OCI-LY1 (cell line): ENCODE results near the gene MLLT1.
"Not testable (repeated sequence)": the region's sequence is repeated elsewhere in the genome, so short reads cannot be mapped to it uniquely, and the experiment has no call there.

Source experiments
- H2AFZ ChIP-seq: fragments of 200-600 bp; sonication (generic), shearing (Covaris generic); 2 replicates; pipeline ENCODE4 v1.6.0; 2014; ENCODE audit warnings: antibody characterized with exemption, mild to moderate bottlenecking, low read length
- H3F3A ChIP-seq: fragments of 200-600 bp; sonication (generic), shearing (Covaris generic); 2 replicates; pipeline ENCODE4 v1.6.0; 2014; ENCODE audit warnings: mild to moderate bottlenecking, antibody characterized with exemption, low read length, moderate library complexity; ENCODE audit not compliant: insufficient read depth
- H3K27ac ChIP-seq: fragments of 200-600 bp; sonication (generic); 2 replicates; pipeline ENCODE4 v1.5.1; 2014; ENCODE audit warnings: low read length, mixed run types, mild to moderate bottlenecking, low read depth; ENCODE audit not compliant: poor library complexity, severe bottlenecking
- H3K27me3 ChIP-seq: fragments of 200-600 bp; sonication (generic); 2 replicates; pipeline ENCODE4 v1.6.0; 2014; ENCODE audit warnings: antibody characterized with exemption, mild to moderate bottlenecking, low read length, moderate library complexity; ENCODE audit not compliant: insufficient read depth
- H3K36me3 ChIP-seq: fragments of 200-600 bp; sonication (generic); 2 replicates; pipeline ENCODE4 v1.6.1; 2014; ENCODE audit warnings: mild to moderate bottlenecking, antibody characterized with exemption, low read length, moderate library complexity, mixed read lengths; ENCODE audit not compliant: insufficient read depth
- H3K4me1 ChIP-seq: fragments of 200-600 bp; sonication (generic); 2 replicates; pipeline ENCODE4 v1.5.1; 2014; ENCODE audit warnings: mild to moderate bottlenecking, low read length, moderate library complexity; ENCODE audit not compliant: insufficient read depth, severe bottlenecking
- H3K4me2 ChIP-seq: fragments of 200-600 bp; sonication (generic), shearing (Covaris generic); 2 replicates; pipeline ENCODE4 v1.6.1; 2014; ENCODE audit warnings: low read length
- H3K4me3 ChIP-seq: fragments of 200-600 bp; sonication (generic); 2 replicates; pipeline ENCODE4 v1.5.1; 2014; ENCODE audit warnings: low read length, low read depth, mild to moderate bottlenecking, mixed read lengths; ENCODE audit not compliant: poor library complexity, severe bottlenecking
- H3K79me2 ChIP-seq: fragments of 200-600 bp; shearing (Covaris generic); 2 replicates; pipeline ENCODE4 v1.6.1; 2016; ENCODE audit warnings: mixed run types, low read length, mixed read lengths; ENCODE audit not compliant: insufficient read depth
- H3K9ac ChIP-seq: fragments of 200-600 bp; sonication (generic), shearing (Covaris generic); 2 replicates; pipeline ENCODE4 v1.6.1; 2014; ENCODE audit warnings: mild to moderate bottlenecking, low read length, mixed read lengths
- H3K9me2 ChIP-seq: fragments of 200-600 bp; sonication (generic), shearing (Covaris generic); 2 replicates; pipeline ENCODE4 v1.6.1; 2014; ENCODE audit warnings: low read depth, mild to moderate bottlenecking, low read length, mixed read lengths
- H3K9me3 ChIP-seq: fragments of 200-600 bp; shearing (Covaris generic); 2 replicates; pipeline ENCODE4 v1.6.1; 2014; ENCODE audit warnings: low read length, mixed read lengths
- H4K20me1 ChIP-seq: fragments of 200-600 bp; sonication (generic), shearing (Covaris generic); 2 replicates; pipeline ENCODE4 v1.6.0; 2016; ENCODE audit warnings: mild to moderate bottlenecking, low read length; ENCODE audit not compliant: insufficient read depth
- CTCF ChIP-seq: fragments of 200-600 bp; sonication (generic), shearing (Covaris generic); IDR thresholded peaks from 2 replicates; pipeline ENCODE4 v1.5.1; 2017; ENCODE audit warnings: mild to moderate bottlenecking, antibody characterized with exemption, low read length, moderate library complexity, mixed read lengths
- EZH2 ChIP-seq: fragments of 200-600 bp; sonication (generic), shearing (Covaris generic); IDR thresholded peaks from 2 replicates; pipeline ENCODE4 v1.8.0; 2017; ENCODE audit warnings: borderline replicate concordance, mixed run types, mild to moderate bottlenecking, antibody characterized with exemption, low read length, moderate library complexity, mixed read lengths

MLLT1 gene

GRCh38 chr19:6288737-6289136 is 9.0 kb upstream of the MLLT1 start:
- H3K9me3 ChIP-seq = peaks cover 37% of the 10 kb centered on the region
- H3K4me3 ChIP-seq = no peak overlapping the region
- no peaks in the 10 kb centered on the region for H3K27me3 ChIP-seq
- no peaks in the 10 kb centered on the region for H3K4me1 ChIP-seq
- no peaks in the 10 kb centered on the region for H3K9me2 ChIP-seq
- no peak overlapping the region for H3K9ac ChIP-seq
- no peak overlapping the region for H3K27ac ChIP-seq
- no peak overlapping the region for H2AFZ ChIP-seq
- no peaks in the 10 kb centered on the region for H3K36me3 ChIP-seq
- TF ChIP-seq EZH2 (no peak), CTCF (no peak)
- no peak overlapping the region for H3K4me2 ChIP-seq
- H3K79me2 ChIP-seq = no peaks in the 10 kb centered on the region
- H3F3A ChIP-seq = no peaks in the 10 kb centered on the region
- no peaks in the 10 kb centered on the region for H4K20me1 ChIP-seq

- H3F3A ChIP-seq = no peaks in the 10 kb centered on the region
- H2AFZ ChIP-seq = no peak overlapping the region
- H3K27ac ChIP-seq = no peak overlapping the region
- H3K9ac ChIP-seq = no peak overlapping the region
- H3K79me2 ChIP-seq = no peaks in the 10 kb centered on the region
- H3K4me3 ChIP-seq = no peak overlapping the region
- no peaks in the 10 kb centered on the region for H3K27me3 ChIP-seq
- no peaks in the 10 kb centered on the region for H3K9me2 ChIP-seq
- H3K36me3 ChIP-seq = no peaks in the 10 kb centered on the region
- H4K20me1 ChIP-seq = no peaks in the 10 kb centered on the region
- TF ChIP-seq CTCF = no peak
- TF ChIP-seq EZH2 = no peak
- H3K4me1 ChIP-seq = no peaks in the 10 kb centered on the region
- H3K4me2 ChIP-seq = no peak overlapping the region
- peaks cover 33% of the 10 kb centered on the region for H3K9me3 ChIP-seq
These were observed 7.6 kb upstream of the MLLT1 start for GRCh38 chr19:6287269-6287885.

- no peak overlapping the region for H3K4me2 ChIP-seq
- no peaks in the 10 kb centered on the region for H3F3A ChIP-seq
- no peak overlapping the region for H3K9ac ChIP-seq
- no peak overlapping the region for H3K4me3 ChIP-seq
- TF ChIP-seq CTCF (no peak), EZH2 (no peak)
- H3K9me2 ChIP-seq = no peaks in the 10 kb centered on the region
- H3K27ac ChIP-seq = no peak overlapping the region
- no peaks in the 10 kb centered on the region for H3K79me2 ChIP-seq
- H3K36me3 ChIP-seq = no peaks in the 10 kb centered on the region
- H3K27me3 ChIP-seq = no peaks in the 10 kb centered on the region
- H3K4me1 ChIP-seq = no peaks in the 10 kb centered on the region
- peaks cover 26% of the 10 kb centered on the region for H3K9me3 ChIP-seq
- no peaks in the 10 kb centered on the region for H4K20me1 ChIP-seq
- H2AFZ ChIP-seq = no peak overlapping the region
These were observed 6.9 kb upstream of the MLLT1 start for GRCh38 chr19:6286676-6287075.

- H3K27ac ChIP-seq, H3K9me2 ChIP-seq, H3K9ac ChIP-seq, H3F3A ChIP-seq, H2AFZ ChIP-seq, H3K4me3 ChIP-seq, H3K4me2 ChIP-seq, H4K20me1 ChIP-seq, H3K27me3 ChIP-seq, H3K36me3 ChIP-seq: not testable (repeated sequence)
- Histone ChIP-seq H3K79me2 (peaks cover 15% of the 10 kb centered on the region), H3K9me3 (peaks cover 15% of the 10 kb centered on the region), H3K4me1 (peaks cover 17% of the 10 kb centered on the region)
These were observed 2.6 kb upstream of the MLLT1 start for GRCh38 chr19:6282393-6282792.
